NOMO-1 treated with dmso at 0.1 percent for 144 hours (cell line): ENCODE measurements around the gene MYO1D.
"Not testable (repeated sequence)": the region's sequence is repeated elsewhere in the genome, so short reads cannot be mapped to it uniquely, and the experiment has no call there.

Source experiments
- DNase-seq: peaks from one replicate; lab custom pipeline; 2025; ENCODE audit not compliant: unreplicated experiment; lab: John Stamatoyannopoulos, UW

Gene MYO1D

GRCh38 chr17:32479074-32479617 lies 397.8 kb downstream of the MYO1D start:
- DNase-seq: no peak

- no peak for DNase-seq
Measured at GRCh38 chr17:32477220-32477619, 399.7 kb downstream of the MYO1D start.

GRCh38 chr17:32475258-32475657 lies 401.7 kb downstream of the MYO1D start:
- DNase-seq: no peak

- no peak for DNase-seq
Measured at GRCh38 chr17:32471652-32472051, 405.3 kb downstream of the MYO1D start.

- DNase-seq: no peak
Measured at GRCh38 chr17:32470405-32471167, 406.3 kb downstream of the MYO1D start.

GRCh38 chr17:32467949-32468348 lies 409.0 kb downstream of the MYO1D start:
- DNase-seq: no peak

GRCh38 chr17:32464374-32464773 lies 412.6 kb downstream of the MYO1D start:
- DNase-seq: no peak

- DNase-seq: no peak
Measured at GRCh38 chr17:32463304-32463703, 413.6 kb downstream of the MYO1D start.

GRCh38 chr17:32461853-32462617 lies 414.9 kb downstream of the MYO1D start:
- peak; percentile 34 for DNase-seq

- DNase-seq: no peak
Measured at GRCh38 chr17:32461498-32461852, 415.4 kb downstream of the MYO1D start.

GRCh38 chr17:32460054-32460453 lies 416.9 kb downstream of the MYO1D start:
- DNase-seq: no peak

GRCh38 chr17:32458371-32458770 lies 418.6 kb downstream of the MYO1D start:
- no peak for DNase-seq

- DNase-seq: no peak
Measured at GRCh38 chr17:32453370-32453769, 423.6 kb downstream of the MYO1D start.

GRCh38 chr17:32452281-32452680 lies 424.6 kb downstream of the MYO1D start:
- no peak for DNase-seq

- DNase-seq: no peak
Measured at GRCh38 chr17:32451879-32452278, 425.0 kb downstream of the MYO1D start.

- DNase-seq: not testable (repeated sequence)
Measured at GRCh38 chr17:32450379-32450778, 426.5 kb downstream of the MYO1D start.

GRCh38 chr17:32449963-32450362 lies 427.0 kb downstream of the MYO1D start:
- no peak for DNase-seq

GRCh38 chr17:32446949-32447348 lies 430.0 kb downstream of the MYO1D start:
- DNase-seq: no peak

- DNase-seq: no peak
Measured at GRCh38 chr17:32445971-32446370, 431.0 kb downstream of the MYO1D start.

GRCh38 chr17:32445497-32445896 lies 431.4 kb downstream of the MYO1D start:
- no peak for DNase-seq

- no peak for DNase-seq
Measured at GRCh38 chr17:32445074-32445415, 431.9 kb downstream of the MYO1D start.
